HEK293 (cell line): ENCODE measurements around the gene MOB1B.
A peak's percentile ranks its signal among the peaks of the same experiment; 100 is the strongest.

ENCODE experiments used
- BCL11A ChIP-seq: fragments of 450-650 bp; formaldehyde crosslinking; IDR thresholded peaks from 2 replicates; pipeline ENCODE4 v1.5.1; 2016; ENCODE audit warnings: low read depth, missing biosample characterization, missing genetic modification characterization
- BCL11B ChIP-seq: fragments of 450-650 bp; formaldehyde crosslinking; IDR thresholded peaks from 2 replicates; pipeline ENCODE4 v1.5.1; 2016; ENCODE audit warnings: low read depth, missing biosample characterization, missing genetic modification characterization
- GFI1B ChIP-seq: fragments of 450-650 bp; formaldehyde crosslinking; IDR thresholded peaks from 2 replicates; pipeline ENCODE4 v1.5.1; 2016; ENCODE audit warnings: missing biosample characterization, missing genetic modification characterization
- GLIS1 ChIP-seq: fragments of 450-650 bp; formaldehyde crosslinking; IDR thresholded peaks from 2 replicates; pipeline ENCODE4 v1.5.1; 2016; ENCODE audit warnings: missing biosample characterization, missing genetic modification characterization
- KLF1 ChIP-seq: fragments of 450-650 bp; formaldehyde crosslinking; IDR thresholded peaks from 2 replicates; pipeline ENCODE4 v1.5.1; 2016; ENCODE audit warnings: missing biosample characterization, missing genetic modification characterization
- SETDB1 ChIP-seq: IDR thresholded peaks from one replicate; pipeline ENCODE4 v1.6.1; 2017; ENCODE audit warnings: mild to moderate bottlenecking, low read length, moderate library complexity, mixed read lengths; ENCODE audit not compliant: insufficient read length
- SP7 ChIP-seq: fragments of 450-650 bp; formaldehyde crosslinking; IDR thresholded peaks from 2 replicates; pipeline ENCODE4 v1.5.1; 2016; ENCODE audit warnings: missing biosample characterization, missing genetic modification characterization
- WT1 ChIP-seq: fragments of 450-650 bp; formaldehyde crosslinking; IDR thresholded peaks from 2 replicates; pipeline ENCODE4 v1.5.1; 2016; ENCODE audit warnings: missing biosample characterization, missing genetic modification characterization
- ZBTB20 ChIP-seq: fragments of 450-650 bp; formaldehyde crosslinking; IDR thresholded peaks from 2 replicates; pipeline ENCODE4 v1.5.1; 2016; ENCODE audit warnings: missing biosample characterization, missing genetic modification characterization
- ZFP41 ChIP-seq: fragments of 450-650 bp; formaldehyde crosslinking; IDR thresholded peaks from 2 replicates; pipeline ENCODE4 v1.5.1; 2016; ENCODE audit warnings: missing biosample characterization, missing genetic modification characterization, borderline replicate concordance
- ZNF138 ChIP-seq: fragments of 450-650 bp; formaldehyde crosslinking; IDR thresholded peaks from 2 replicates; pipeline ENCODE4 v1.5.1; 2016; ENCODE audit warnings: missing biosample characterization, missing genetic modification characterization, borderline replicate concordance
- ZNF19 ChIP-seq: fragments of 450-650 bp; formaldehyde crosslinking; IDR thresholded peaks from 2 replicates; pipeline ENCODE4; 2016; ENCODE audit warnings: missing biosample characterization, missing genetic modification characterization, low read depth
- ZNF274 ChIP-seq, 2 experiments: fragments of 200-500 bp in 1 of 2; fragments of 450-650 bp in 1 of 2; sonication (Bioruptor generic) in 1 of 2; formaldehyde crosslinking in 1 of 2; IDR thresholded peaks; 2 replicates each; pipeline versions ENCODE4 v1.5.1 to v1.6.1; 2014 to 2016; ENCODE audit warnings: borderline replicate concordance in 1 of 2, inconsistent platforms in 1 of 2, low read length in 1 of 2, missing biosample characterization in 1 of 2, missing genetic modification characterization in 1 of 2
- ZNF324 ChIP-seq: fragments of 450-650 bp; formaldehyde crosslinking; IDR thresholded peaks from 2 replicates; pipeline ENCODE4 v1.5.1; 2016; ENCODE audit warnings: missing biosample characterization, missing genetic modification characterization
- ZNF416 ChIP-seq: fragments of 450-650 bp; formaldehyde crosslinking; IDR thresholded peaks from 2 replicates; pipeline ENCODE4 v1.5.1; 2016; ENCODE audit warnings: missing biosample characterization, missing genetic modification characterization
- ZNF514 ChIP-seq: fragments of 450-650 bp; formaldehyde crosslinking; IDR thresholded peaks from 2 replicates; pipeline ENCODE4 v1.5.1; 2016; ENCODE audit warnings: missing biosample characterization, missing genetic modification characterization
- ZNF530 ChIP-seq: fragments of 450-650 bp; formaldehyde crosslinking; IDR thresholded peaks from 2 replicates; pipeline ENCODE4 v1.5.1; 2016; ENCODE audit warnings: low read depth, missing biosample characterization, missing genetic modification characterization
- ZNF558 ChIP-seq: fragments of 450-650 bp; formaldehyde crosslinking; IDR thresholded peaks from 2 replicates; pipeline ENCODE4 v1.5.1; 2016; ENCODE audit warnings: missing biosample characterization, missing genetic modification characterization
- ZNF677 ChIP-seq: fragments of 450-650 bp; IDR thresholded peaks from 2 replicates; pipeline ENCODE4 v1.5.0; 2018; ENCODE audit warnings: missing biosample characterization, mild to moderate bottlenecking, missing genetic modification characterization, moderate library complexity
- ZNF76 ChIP-seq: fragments of 450-650 bp; formaldehyde crosslinking; IDR thresholded peaks from 2 replicates; pipeline ENCODE4; 2016; ENCODE audit warnings: low read depth, missing biosample characterization, missing genetic modification characterization, borderline replicate concordance
- ZSCAN30 ChIP-seq: fragments of 450-650 bp; IDR thresholded peaks from 2 replicates; pipeline ENCODE4 v1.5.1; 2018; ENCODE audit warnings: missing biosample characterization, mild to moderate bottlenecking, missing genetic modification characterization, moderate library complexity
- TF ChIP-seq, protein P1 (sequence below): fragments of 450-650 bp; formaldehyde crosslinking; IDR thresholded peaks from 2 replicates; pipeline ENCODE4 v1.5.1; 2016; ENCODE audit warnings: missing biosample characterization, missing genetic modification characterization, borderline replicate concordance
- TF ChIP-seq, protein P2 (sequence below): fragments of 450-650 bp; IDR thresholded peaks from 2 replicates; pipeline ENCODE4 v1.5.1; 2018; ENCODE audit warnings: missing biosample characterization, mild to moderate bottlenecking, missing genetic modification characterization
- TF ChIP-seq, protein P3 (sequence below): fragments of 450-650 bp; formaldehyde crosslinking; IDR thresholded peaks from 2 replicates; pipeline ENCODE4 v1.5.1; 2016; ENCODE audit warnings: missing biosample characterization, missing genetic modification characterization
- TF ChIP-seq, protein P4 (sequence below): fragments of 450-650 bp; formaldehyde crosslinking; optimal IDR thresholded peaks from 2 replicates; pipeline ENCODE3; 2016; ENCODE audit warnings: missing biosample characterization, mild to moderate bottlenecking, missing genetic modification characterization
- TF ChIP-seq, protein P5 (sequence below): fragments of 450-650 bp; formaldehyde crosslinking; IDR thresholded peaks from 2 replicates; pipeline ENCODE4 v1.5.1; 2017; ENCODE audit warnings: missing biosample characterization, missing genetic modification characterization
- TF ChIP-seq, protein P6 (sequence below): fragments of 450-650 bp; IDR thresholded peaks from 2 replicates; pipeline ENCODE4 v1.5.1; 2018; ENCODE audit warnings: missing biosample characterization, missing genetic modification characterization

Gene MOB1B

DNA sequence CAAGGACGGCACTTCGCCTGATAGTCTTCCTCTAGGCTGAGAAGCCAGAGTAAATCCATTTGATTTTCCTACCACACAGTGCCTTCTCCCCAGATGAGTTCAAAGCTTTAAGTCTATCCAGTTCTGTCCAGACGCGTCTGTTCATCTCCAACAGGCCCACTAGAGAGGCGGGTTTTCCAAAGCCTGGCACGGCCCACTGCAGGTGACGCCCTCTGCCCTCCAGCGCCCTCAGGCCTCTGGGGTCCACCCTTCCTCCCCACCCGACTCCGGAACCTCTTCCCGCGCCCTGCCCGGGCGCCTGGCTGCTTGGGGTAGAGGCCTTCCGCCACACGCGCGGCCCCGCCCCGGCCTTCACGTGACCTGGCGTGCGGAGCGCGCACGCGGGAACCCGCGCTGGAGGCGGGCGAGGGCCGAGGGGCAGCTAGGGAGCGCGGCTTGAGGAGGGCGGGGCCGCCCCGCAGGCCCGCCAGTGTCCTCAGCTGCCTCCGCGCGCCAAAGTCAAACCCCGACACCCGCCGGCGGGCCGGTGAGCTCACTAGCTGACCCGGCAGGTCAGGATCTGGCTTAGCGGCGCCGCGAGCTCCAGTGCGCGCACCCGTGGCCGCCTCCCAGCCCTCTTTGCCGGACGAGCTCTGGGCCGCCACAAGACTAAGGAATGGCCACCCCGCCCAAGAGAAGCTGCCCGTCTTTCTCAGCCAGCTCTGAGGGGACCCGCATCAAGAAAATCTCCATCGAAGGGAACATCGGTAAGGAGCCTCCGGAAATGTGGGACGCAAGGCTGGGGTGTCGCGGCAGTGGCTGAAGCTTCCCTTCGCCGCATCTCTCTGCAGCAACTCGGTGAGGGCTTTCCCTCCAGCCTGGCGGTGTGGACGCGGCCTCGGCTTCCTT lies 91.3 kb downstream of the MOB1B start, which contains the start of gene DCK (continued):
- TF ChIP-seq, protein P1, sequence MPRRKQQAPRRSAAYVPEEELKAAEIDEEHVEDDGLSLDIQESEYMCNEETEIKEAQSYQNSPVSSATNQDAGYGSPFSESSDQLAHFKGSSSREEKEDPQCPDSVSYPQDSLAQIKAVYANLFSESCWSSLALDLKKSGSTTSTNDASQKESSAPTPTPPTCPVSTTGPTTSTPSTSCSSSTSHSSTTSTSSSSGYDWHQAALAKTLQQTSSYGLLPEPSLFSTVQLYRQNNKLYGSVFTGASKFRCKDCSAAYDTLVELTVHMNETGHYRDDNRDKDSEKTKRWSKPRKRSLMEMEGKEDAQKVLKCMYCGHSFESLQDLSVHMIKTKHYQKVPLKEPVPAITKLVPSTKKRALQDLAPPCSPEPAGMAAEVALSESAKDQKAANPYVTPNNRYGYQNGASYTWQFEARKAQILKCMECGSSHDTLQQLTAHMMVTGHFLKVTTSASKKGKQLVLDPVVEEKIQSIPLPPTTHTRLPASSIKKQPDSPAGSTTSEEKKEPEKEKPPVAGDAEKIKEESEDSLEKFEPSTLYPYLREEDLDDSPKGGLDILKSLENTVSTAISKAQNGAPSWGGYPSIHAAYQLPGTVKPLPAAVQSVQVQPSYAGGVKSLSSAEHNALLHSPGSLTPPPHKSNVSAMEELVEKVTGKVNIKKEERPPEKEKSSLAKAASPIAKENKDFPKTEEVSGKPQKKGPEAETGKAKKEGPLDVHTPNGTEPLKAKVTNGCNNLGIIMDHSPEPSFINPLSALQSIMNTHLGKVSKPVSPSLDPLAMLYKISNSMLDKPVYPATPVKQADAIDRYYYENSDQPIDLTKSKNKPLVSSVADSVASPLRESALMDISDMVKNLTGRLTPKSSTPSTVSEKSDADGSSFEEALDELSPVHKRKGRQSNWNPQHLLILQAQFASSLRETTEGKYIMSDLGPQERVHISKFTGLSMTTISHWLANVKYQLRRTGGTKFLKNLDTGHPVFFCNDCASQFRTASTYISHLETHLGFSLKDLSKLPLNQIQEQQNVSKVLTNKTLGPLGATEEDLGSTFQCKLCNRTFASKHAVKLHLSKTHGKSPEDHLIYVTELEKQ (tag by site-specific recombination) = no peak
- TF ChIP-seq ZNF530 (tag by site-specific recombination) (no peak), ZFP41 (no peak), ZSCAN30 (tag by site-specific recombination) (0 out of 2 replicates have a peak, but pooled peaks have one; percentile 38), WT1 (no peak), ZNF514 (tag by site-specific recombination) (no peak), BCL11B (tag by site-specific recombination) (no peak; the same call in 1 of the 2 replicates), KLF1 (peak; percentile 85), ZNF324 (tag by site-specific recombination) (no peak), SP7 (tag by site-specific recombination) (no peak; the same call in 1 of the 2 replicates), SETDB1 (no peak), ZNF416 (tag by site-specific recombination) (no peak), ZNF558 (tag by site-specific recombination) (no peak), ZNF138 (no peak), ZNF19 (tag by site-specific recombination) (no peak), ZNF76 (peak; percentile 42; the same call in 1 of the 2 replicates), GLIS1 (tag by site-specific recombination) (peak; percentile 46), GFI1B (tag by site-specific recombination) (no peak), ZBTB20 (tag by site-specific recombination) (peak; percentile 68), ZNF274 (IDR thresholded peaks at IDR 0.05; ENCODE audit: low read length) (no peak), ZNF274 (tag by site-specific recombination; IDR thresholded peaks at IDR 0.05; ENCODE audit: borderline replicate concordance) (no peak), ZNF677 (no peak), BCL11A (tag by site-specific recombination) (no peak)
- TF ChIP-seq, protein P2, sequence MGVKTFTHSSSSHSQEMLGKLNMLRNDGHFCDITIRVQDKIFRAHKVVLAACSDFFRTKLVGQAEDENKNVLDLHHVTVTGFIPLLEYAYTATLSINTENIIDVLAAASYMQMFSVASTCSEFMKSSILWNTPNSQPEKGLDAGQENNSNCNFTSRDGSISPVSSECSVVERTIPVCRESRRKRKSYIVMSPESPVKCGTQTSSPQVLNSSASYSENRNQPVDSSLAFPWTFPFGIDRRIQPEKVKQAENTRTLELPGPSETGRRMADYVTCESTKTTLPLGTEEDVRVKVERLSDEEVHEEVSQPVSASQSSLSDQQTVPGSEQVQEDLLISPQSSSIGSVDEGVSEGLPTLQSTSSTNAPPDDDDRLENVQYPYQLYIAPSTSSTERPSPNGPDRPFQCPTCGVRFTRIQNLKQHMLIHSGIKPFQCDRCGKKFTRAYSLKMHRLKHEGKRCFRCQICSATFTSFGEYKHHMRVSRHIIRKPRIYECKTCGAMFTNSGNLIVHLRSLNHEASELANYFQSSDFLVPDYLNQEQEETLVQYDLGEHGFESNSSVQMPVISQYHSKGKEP (tag by site-specific recombination) = no peak
- TF ChIP-seq, protein P3, sequence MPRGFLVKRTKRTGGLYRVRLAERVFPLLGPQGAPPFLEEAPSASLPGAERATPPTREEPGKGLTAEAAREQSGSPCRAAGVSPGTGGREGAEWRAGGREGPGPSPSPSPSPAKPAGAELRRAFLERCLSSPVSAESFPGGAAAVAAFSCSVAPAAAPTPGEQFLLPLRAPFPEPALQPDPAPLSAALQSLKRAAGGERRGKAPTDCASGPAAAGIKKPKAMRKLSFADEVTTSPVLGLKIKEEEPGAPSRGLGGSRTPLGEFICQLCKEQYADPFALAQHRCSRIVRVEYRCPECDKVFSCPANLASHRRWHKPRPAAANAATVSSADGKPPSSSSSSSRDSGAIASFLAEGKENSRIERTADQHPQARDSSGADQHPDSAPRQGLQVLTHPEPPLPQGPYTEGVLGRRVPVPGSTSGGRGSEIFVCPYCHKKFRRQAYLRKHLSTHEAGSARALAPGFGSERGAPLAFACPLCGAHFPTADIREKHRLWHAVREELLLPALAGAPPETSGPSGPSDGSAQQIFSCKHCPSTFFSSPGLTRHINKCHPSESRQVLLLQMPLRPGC (tag by site-specific recombination) = no peak
- TF ChIP-seq, protein P4, sequence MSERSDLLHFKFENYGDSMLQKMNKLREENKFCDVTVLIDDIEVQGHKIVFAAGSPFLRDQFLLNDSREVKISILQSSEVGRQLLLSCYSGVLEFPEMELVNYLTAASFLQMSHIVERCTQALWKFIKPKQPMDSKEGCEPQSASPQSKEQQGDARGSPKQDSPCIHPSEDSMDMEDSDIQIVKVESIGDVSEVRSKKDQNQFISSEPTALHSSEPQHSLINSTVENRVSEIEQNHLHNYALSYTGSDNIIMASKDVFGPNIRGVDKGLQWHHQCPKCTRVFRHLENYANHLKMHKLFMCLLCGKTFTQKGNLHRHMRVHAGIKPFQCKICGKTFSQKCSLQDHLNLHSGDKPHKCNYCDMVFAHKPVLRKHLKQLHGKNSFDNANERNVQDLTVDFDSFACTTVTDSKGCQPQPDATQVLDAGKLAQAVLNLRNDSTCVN (tag by site-specific recombination) = peak; percentile 93
- TF ChIP-seq, protein P5, sequence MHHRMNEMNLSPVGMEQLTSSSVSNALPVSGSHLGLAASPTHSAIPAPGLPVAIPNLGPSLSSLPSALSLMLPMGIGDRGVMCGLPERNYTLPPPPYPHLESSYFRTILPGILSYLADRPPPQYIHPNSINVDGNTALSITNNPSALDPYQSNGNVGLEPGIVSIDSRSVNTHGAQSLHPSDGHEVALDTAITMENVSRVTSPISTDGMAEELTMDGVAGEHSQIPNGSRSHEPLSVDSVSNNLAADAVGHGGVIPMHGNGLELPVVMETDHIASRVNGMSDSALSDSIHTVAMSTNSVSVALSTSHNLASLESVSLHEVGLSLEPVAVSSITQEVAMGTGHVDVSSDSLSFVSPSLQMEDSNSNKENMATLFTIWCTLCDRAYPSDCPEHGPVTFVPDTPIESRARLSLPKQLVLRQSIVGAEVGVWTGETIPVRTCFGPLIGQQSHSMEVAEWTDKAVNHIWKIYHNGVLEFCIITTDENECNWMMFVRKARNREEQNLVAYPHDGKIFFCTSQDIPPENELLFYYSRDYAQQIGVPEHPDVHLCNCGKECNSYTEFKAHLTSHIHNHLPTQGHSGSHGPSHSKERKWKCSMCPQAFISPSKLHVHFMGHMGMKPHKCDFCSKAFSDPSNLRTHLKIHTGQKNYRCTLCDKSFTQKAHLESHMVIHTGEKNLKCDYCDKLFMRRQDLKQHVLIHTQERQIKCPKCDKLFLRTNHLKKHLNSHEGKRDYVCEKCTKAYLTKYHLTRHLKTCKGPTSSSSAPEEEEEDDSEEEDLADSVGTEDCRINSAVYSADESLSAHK (tag by site-specific recombination) = no peak
- TF ChIP-seq, protein P6, sequence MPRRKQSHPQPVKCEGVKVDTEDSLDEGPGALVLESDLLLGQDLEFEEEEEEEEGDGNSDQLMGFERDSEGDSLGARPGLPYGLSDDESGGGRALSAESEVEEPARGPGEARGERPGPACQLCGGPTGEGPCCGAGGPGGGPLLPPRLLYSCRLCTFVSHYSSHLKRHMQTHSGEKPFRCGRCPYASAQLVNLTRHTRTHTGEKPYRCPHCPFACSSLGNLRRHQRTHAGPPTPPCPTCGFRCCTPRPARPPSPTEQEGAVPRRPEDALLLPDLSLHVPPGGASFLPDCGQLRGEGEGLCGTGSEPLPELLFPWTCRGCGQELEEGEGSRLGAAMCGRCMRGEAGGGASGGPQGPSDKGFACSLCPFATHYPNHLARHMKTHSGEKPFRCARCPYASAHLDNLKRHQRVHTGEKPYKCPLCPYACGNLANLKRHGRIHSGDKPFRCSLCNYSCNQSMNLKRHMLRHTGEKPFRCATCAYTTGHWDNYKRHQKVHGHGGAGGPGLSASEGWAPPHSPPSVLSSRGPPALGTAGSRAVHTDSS (tag by site-specific recombination) = no peak
